ENCODE data around the gene ZNF574. TPM values are rescaled to one million over a fixed set of nuclear protein-coding genes. Genes with fewer than 3 reads are reported as not detected.

The ZNF574 gene
- polyA plus RNA-seq, 1 donor (not counting 4 experiments of a cell fraction or from before 2014, with no cell fraction given), result 6.8 TPM

DNA sequence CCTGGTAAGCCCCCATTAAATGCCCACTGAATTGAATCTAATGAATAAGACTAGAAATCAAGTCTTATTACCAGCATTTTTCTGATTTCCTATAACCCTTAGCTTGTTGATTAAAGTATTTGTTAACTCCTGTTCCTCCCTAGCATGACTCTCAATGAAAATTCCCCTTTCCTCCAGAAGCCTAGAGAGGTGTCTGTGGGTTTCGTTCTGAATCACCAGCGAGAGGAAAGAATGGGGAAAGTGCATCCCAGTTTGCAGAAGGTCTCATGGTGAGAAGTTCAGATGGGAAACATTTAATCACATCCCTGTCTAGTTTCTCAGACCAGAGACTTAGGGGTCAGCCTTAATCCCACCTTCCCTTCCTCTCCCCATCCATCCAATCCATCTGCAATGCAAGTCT, 29.4 kb downstream of the ZNF574 start:
- no peaks in the 10 kb centered on the region for H3K79me2 ChIP-seq (ENCODE audit: control insufficient read depth, insufficient read depth, low read length)
- H3K9ac ChIP-seq (ENCODE audit: control insufficient read depth, extremely low read depth, insufficient read depth, low read length), result no peak overlapping the region
- dilution Hi-C loops (cut with MboI; ENCODE audit: extremely low pct_ligation_motif_present, low sequenced_read_pairs), result no loop called here
- no peak for DNase-seq (ENCODE audit: low read depth, low spot score)
- H3K9me1 ChIP-seq (ENCODE audit: control insufficient read depth, extremely low read depth, insufficient read depth, low read length), result no peaks in the 10 kb centered on the region
- no peak overlapping the region for H3K4me3 ChIP-seq (ENCODE audit: control insufficient read depth in 2 of 3, extremely low read depth in 1 of 3, insufficient read depth in 2 of 3, low read depth in 1 of 3, low read length in 3 of 3)
- H3K4me1 ChIP-seq (ENCODE audit: control insufficient read depth, extremely low read depth, insufficient read depth, low read length), result peaks cover 4% of the 10 kb centered on the region
- no peaks in the 10 kb centered on the region for H3K27me3 ChIP-seq (ENCODE audit: control insufficient read depth, extremely low read depth, insufficient read depth, low read length)
- no peaks in the 10 kb centered on the region for H4K20me1 ChIP-seq (ENCODE audit: control insufficient read depth, extremely low read depth, insufficient read depth, low read length)
- no peak for FAIRE-seq
- no peaks in the 10 kb centered on the region for H3K9me3 ChIP-seq (ENCODE audit: control insufficient read depth, low read depth, low read length)
- H3K27ac ChIP-seq (ENCODE audit: control insufficient read depth, insufficient read depth, low read length), result no peak overlapping the region
- TF ChIP-seq EZH2 (IDR thresholded peaks at IDR 0.05; ENCODE audit: low read length) (no peak), CTCF (optimal IDR thresholded peaks at IDR 0.05 in 1 of 3, IDR thresholded peaks at IDR 0.05 in 1 of 3, conservative IDR thresholded peaks at IDR 0.05 in 1 of 3; ENCODE audit: extremely low read depth in 1 of 3, insufficient read depth in 2 of 3, low read length in 3 of 3) (no peak)
- H3K4me2 ChIP-seq (ENCODE audit: control insufficient read depth, extremely low read depth, insufficient read depth, low read depth, low read length), result no peak overlapping the region
- H2AFZ ChIP-seq (ENCODE audit: control insufficient read depth, low read length), result no peak overlapping the region
- H3K36me3 ChIP-seq (ENCODE audit: control insufficient read depth in 2 of 2, extremely low read depth in 1 of 2, insufficient read depth in 2 of 2, low read length in 2 of 2), result no peaks in the 10 kb centered on the region

DNA sequence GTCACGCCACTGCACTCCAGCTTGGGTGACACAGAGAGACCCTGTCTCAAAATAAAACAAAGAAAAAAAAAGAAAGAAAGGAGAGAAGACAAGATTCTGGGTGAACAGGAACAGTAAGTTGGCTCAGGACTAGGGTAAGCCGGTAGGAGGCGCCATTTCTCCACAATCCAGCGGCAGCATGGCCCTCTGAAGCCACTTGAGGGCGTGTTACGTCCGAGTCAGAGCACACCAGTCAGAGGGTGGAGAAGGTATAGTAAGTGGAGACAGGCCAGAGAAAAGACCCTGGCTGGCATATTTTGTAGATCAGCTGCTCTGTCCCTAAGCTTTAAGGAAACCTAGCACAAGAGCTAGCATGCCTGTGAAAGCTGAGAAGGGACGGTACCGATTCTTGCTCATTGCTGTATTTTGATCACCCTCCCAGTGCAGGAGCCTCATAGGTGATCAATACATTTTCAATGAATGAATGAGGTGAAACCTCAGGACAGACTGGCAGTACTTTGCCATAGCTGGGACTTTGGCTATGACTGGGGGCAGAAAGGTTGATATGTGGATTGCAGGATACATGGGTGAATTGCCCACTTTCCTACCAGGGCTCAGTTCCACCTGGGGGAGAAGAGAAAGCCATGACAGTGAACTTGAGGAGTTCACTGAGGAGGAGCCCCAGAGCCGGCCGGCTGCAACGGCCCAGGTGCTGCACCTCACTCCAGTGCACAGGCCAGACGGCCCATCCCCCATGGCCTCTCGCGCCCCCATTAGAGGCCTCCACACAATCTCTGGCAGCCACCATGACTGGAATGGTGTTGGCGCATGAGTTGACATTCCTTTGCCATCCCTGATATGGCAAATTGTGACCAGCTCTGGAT, 32.8 kb downstream of the ZNF574 start:
- H3K27me3 ChIP-seq (ENCODE audit: control insufficient read depth, extremely low read depth, insufficient read depth, low read length), result no peaks in the 10 kb centered on the region
- TF ChIP-seq CTCF (optimal IDR thresholded peaks at IDR 0.05 in 1 of 3, IDR thresholded peaks at IDR 0.05 in 1 of 3, conservative IDR thresholded peaks at IDR 0.05 in 1 of 3; ENCODE audit: extremely low read depth in 1 of 3, insufficient read depth in 2 of 3, low read length in 3 of 3) (peak; percentile 100), EZH2 (IDR thresholded peaks at IDR 0.05; ENCODE audit: low read length) (no peak)
- H3K79me2 ChIP-seq (ENCODE audit: control insufficient read depth, insufficient read depth, low read length), result no peaks in the 10 kb centered on the region
- H4K20me1 ChIP-seq (ENCODE audit: control insufficient read depth, extremely low read depth, insufficient read depth, low read length), result no peaks in the 10 kb centered on the region
- no peaks in the 10 kb centered on the region for H3K9me3 ChIP-seq (ENCODE audit: control insufficient read depth, low read depth, low read length)
- H3K9ac ChIP-seq (ENCODE audit: control insufficient read depth, extremely low read depth, insufficient read depth, low read length), result no peak overlapping the region
- peak overlapping the region; percentile 19 for H3K27ac ChIP-seq (ENCODE audit: control insufficient read depth, insufficient read depth, low read length)
- H3K9me1 ChIP-seq (ENCODE audit: control insufficient read depth, extremely low read depth, insufficient read depth, low read length), result no peaks in the 10 kb centered on the region
- peak; percentile 90 for FAIRE-seq
- no peak overlapping the region for H2AFZ ChIP-seq (ENCODE audit: control insufficient read depth, low read length)
- H3K4me3 ChIP-seq (ENCODE audit: control insufficient read depth in 2 of 3, extremely low read depth in 1 of 3, insufficient read depth in 2 of 3, low read depth in 1 of 3, low read length in 3 of 3), result no peak overlapping the region
- no peaks in the 10 kb centered on the region for H3K36me3 ChIP-seq (ENCODE audit: control insufficient read depth in 2 of 2, extremely low read depth in 1 of 2, insufficient read depth in 2 of 2, low read length in 2 of 2)
- no peak for DNase-seq (ENCODE audit: low read depth, low spot score)
- peaks cover 34% of the 10 kb centered on the region for H3K4me1 ChIP-seq (ENCODE audit: control insufficient read depth, extremely low read depth, insufficient read depth, low read length)
- dilution Hi-C loops (cut with MboI; ENCODE audit: extremely low pct_ligation_motif_present, low sequenced_read_pairs), result no loop called here
- no peak overlapping the region for H3K4me2 ChIP-seq (ENCODE audit: control insufficient read depth, extremely low read depth, insufficient read depth, low read depth, low read length)

Data from keratinocyte (primary cell).